Uterus (tissue), 4 donors: ENCODE measurements around the gene UACA. TPM values are rescaled to one million over a fixed set of nuclear protein-coding genes. Genes with fewer than 3 reads are reported as not detected.
"Not testable (repeated sequence)": the region's sequence is repeated elsewhere in the genome, so short reads cannot be mapped to it uniquely, and the experiment has no call there.

Experiments
- DNase-seq, 2 donors: peaks; one replicate each; pipeline ENCODE4 v3.0.0-alpha.2; 2019 to 2020
- H3K27ac ChIP-seq, 2 donors: fragments of 200-600 bp; sonication (generic); 1 replicate in 1 of 2; 2 replicates in 1 of 2; pipeline ENCODE4 v1.5.1; 2016 to 2018
- H3K27me3 ChIP-seq, 2 donors: fragments of 200-600 bp; sonication (generic); one replicate each; pipeline ENCODE4 v1.5.1; 2018 to 2019; ENCODE audit warnings: control low read depth in 1 of 2
- H3K36me3 ChIP-seq, 2 donors: fragments of 200-600 bp; sonication (generic); one replicate each; pipeline ENCODE4 v1.5.1; 2019; ENCODE audit warnings: control low read depth in 1 of 2
- H3K4me1 ChIP-seq, 2 donors: fragments of 200-600 bp; sonication (generic); one replicate each; pipeline ENCODE4 v1.5.1; 2018 to 2019; ENCODE audit warnings: control low read depth in 1 of 2
- H3K4me3 ChIP-seq, 2 donors: fragments of 200-600 bp; sonication (generic); 1 replicate in 1 of 2; 2 replicates in 1 of 2; pipeline ENCODE4 v1.5.1; 2018 to 2019; ENCODE audit warnings: mild to moderate bottlenecking in 1 of 2
- H3K9me3 ChIP-seq, 2 donors: fragments of 200-600 bp; sonication (generic); one replicate each; pipeline ENCODE4 v1.5.1; 2019; ENCODE audit warnings: control low read depth in 1 of 2
- CTCF ChIP-seq, 4 experiments: fragments of 200-600 bp in 2 of 4; fragments of 450-650 bp in 2 of 4; sonication (generic) in 2 of 4; IDR thresholded peaks; one replicate each; pipeline ENCODE4 v1.5.1; 2016 to 2019; ENCODE audit warnings: antibody characterized with exemption in 4 of 4, mild to moderate bottlenecking in 2 of 4, moderate library complexity in 1 of 4
- POLR2A ChIP-seq, 2 donors: fragments of 450-650 bp; IDR thresholded peaks; one replicate each; pipeline ENCODE4 v1.6.1; 2016; ENCODE audit warnings: antibody characterized with exemption in 2 of 2, mild to moderate bottlenecking in 1 of 2, moderate library complexity in 1 of 2
- intact Hi-C: fragments of 100-400 bp; cut with DNase I; formaldehyde crosslinking; loops from one replicate; pipeline ENCODE4 v1.15.1; 2023; ENCODE audit warnings: low total_unique reads
- total RNA-seq, 4 donors: library from RNA; depleted of rRNA in 3 of 4; stranded (reverse); fragments of >200 nt in 3 of 4; gene quantifications; one replicate each; pipeline versions ENCODE4 v1.1.0 to v1.2.4, GENCODE V29; 2014 to 2023
- donor health status: DM: yes; HTN: yes; CAD: no.

UACA gene
- total RNA-seq, 4 donors from 2014 or later, result 20.9 to 147 (median 60.6) TPM

GRCh38 chr15:70665599-70665998 lies 97.8 kb downstream of the UACA start:
- H3K36me3 ChIP-seq, result no peaks in the 10 kb centered on the region
- H3K9me3 ChIP-seq, result no peaks in the 10 kb centered on the region
- DNase-seq, result no peak
- no peaks in the 10 kb centered on the region for H3K27me3 ChIP-seq
- no peak overlapping the region for H3K27ac ChIP-seq
- intact Hi-C loops, result no loop called here
- no peaks in the 10 kb centered on the region for H3K4me1 ChIP-seq
- no peak overlapping the region for H3K4me3 ChIP-seq
- TF ChIP-seq CTCF (IDR thresholded peaks at IDR 0.05) (no peak), POLR2A (IDR thresholded peaks at IDR 0.05) (no peak)

- H3K4me3 ChIP-seq, result no peak overlapping the region
- no peaks in the 10 kb centered on the region for H3K27me3 ChIP-seq
- TF ChIP-seq POLR2A (IDR thresholded peaks at IDR 0.05), result no peak
- TF ChIP-seq CTCF (IDR thresholded peaks at IDR 0.05), result no peak
- intact Hi-C loops, result no loop called here
- no peaks in the 10 kb centered on the region for H3K36me3 ChIP-seq
- no peak overlapping the region for H3K27ac ChIP-seq
- no peaks in the 10 kb centered on the region for H3K9me3 ChIP-seq
- no peak for DNase-seq
- H3K4me1 ChIP-seq, result no peaks in the 10 kb centered on the region
Observed at GRCh38 chr15:70664494-70664893, 98.9 kb downstream of the UACA start.

GRCh38 chr15:70663069-70663468 lies 100.3 kb downstream of the UACA start:
- intact Hi-C loops, H3K4me1 ChIP-seq, H3K36me3 ChIP-seq, H3K9me3 ChIP-seq, DNase-seq, H3K4me3 ChIP-seq, H3K27me3 ChIP-seq, H3K27ac ChIP-seq: not testable (repeated sequence)

- intact Hi-C loops, result no loop called here
- H3K4me1 ChIP-seq, result no peaks in the 10 kb centered on the region
- H3K9me3 ChIP-seq, result no peaks in the 10 kb centered on the region
- H3K27me3 ChIP-seq, result no peaks in the 10 kb centered on the region
- no peaks in the 10 kb centered on the region for H3K36me3 ChIP-seq
- no peak overlapping the region for H3K4me3 ChIP-seq
- no peak overlapping the region for H3K27ac ChIP-seq
- TF ChIP-seq CTCF (IDR thresholded peaks at IDR 0.05) (no peak), POLR2A (IDR thresholded peaks at IDR 0.05) (no peak)
- no peak for DNase-seq
Observed at GRCh38 chr15:70659662-70660061, 103.7 kb downstream of the UACA start.

- no peak overlapping the region for H3K4me3 ChIP-seq
- no peak for DNase-seq
- no peak overlapping the region for H3K27ac ChIP-seq
Observed at GRCh38 chr15:70658641-70659040, 104.7 kb downstream of the UACA start.

More at GRCh38 chr15:70658641-70659040, 104.7 kb downstream of the UACA start:
- Histone ChIP-seq H3K4me1 (no peaks in the 10 kb centered on the region), H3K27me3 (no peaks in the 10 kb centered on the region), H3K36me3 (no peaks in the 10 kb centered on the region), H3K9me3 (no peaks in the 10 kb centered on the region)
- TF ChIP-seq POLR2A (IDR thresholded peaks at IDR 0.05), result no peak
- no peak for TF ChIP-seq CTCF (IDR thresholded peaks at IDR 0.05)
- intact Hi-C loops, result no loop called here
